HCT116 (cell line): ENCODE measurements around the gene KCNN3. TPM values are rescaled to one million over a fixed set of nuclear protein-coding genes. Genes with fewer than 3 reads are reported as not detected.

ENCODE experiments used
- ATAC-seq: fragments of 200-7000 bp; cut with Tn5 transposase; 2 replicates; pipeline ENCODE4 v1.9.1; 2020; ENCODE audit warnings: mild to moderate bottlenecking, moderate library complexity
- BruUV-seq: library from RNA; stranded (reverse); fragments of 400-500 nt; replicated peaks from 2 replicates; lab custom pipeline; 2021; lab: Mats Ljungman, UMichigan
- CTCF ChIA-PET: fragments of 300-600 bp; sonication (Branson Sonifier 250); formaldehyde crosslinking; loops from one replicate; lab custom pipeline; 2021; ENCODE audit warnings: antibody characterized with exemption; lab: Charles Lee
- POLR2A ChIA-PET: fragments of 300-600, 350-600 bp; sonication (Branson Sonifier 250); formaldehyde crosslinking; loops from one replicate; lab custom pipeline; 2021; ENCODE audit warnings: antibody characterized with exemption; lab: Charles Lee
- RAD21 ChIA-PET, 2 experiments: fragments of 300-600 bp; sonication (Branson Sonifier 250); formaldehyde crosslinking; loops; one replicate each; lab custom pipeline; 2023; ENCODE audit warnings: low total read pairs in 2 of 2; ENCODE audit not compliant: uncharacterized antibody in 2 of 2, unreplicated experiment in 2 of 2, low non-redundant PET in 1 of 2; lab: Charles Lee
- DNase-seq: peaks from one replicate; pipeline ENCODE4 v3.0.0-alpha.2; 2010; ENCODE audit warnings: low read depth, low spot score
- H2AFZ ChIP-seq: fragments of 200-600 bp; shearing (Covaris generic), sonication (generic); 2 replicates; pipeline ENCODE4 v1.6.1; 2017; ENCODE audit warnings: low read depth, mixed run types, mixed read lengths, antibody characterized with exemption, low read length; ENCODE audit not compliant: poor library complexity, severe bottlenecking
- H3K27ac ChIP-seq: 2 replicates; pipeline ENCODE4 v1.5.1; 2012; ENCODE audit warnings: low read depth, low read length
- H3K27me3 ChIP-seq: fragments of 200-600 bp; sonication (generic); 2 replicates; pipeline ENCODE4 v1.6.1; 2016; ENCODE audit warnings: mixed run types, low read length, mixed read lengths; ENCODE audit not compliant: insufficient read depth
- H3K36me3 ChIP-seq, 2 experiments: fragments of 200-500 bp in 1 of 2; fragments of 200-600 bp in 1 of 2; sonication (Bioruptor generic) in 1 of 2; sonication (generic) in 1 of 2; 2 replicates each; pipeline versions ENCODE4 v1.5.1 to v1.6.1; 2014 to 2016; ENCODE audit warnings: low read length in 2 of 2, inconsistent platforms in 1 of 2, mixed read lengths in 1 of 2, mixed run types in 1 of 2; ENCODE audit not compliant: insufficient read depth in 2 of 2, control insufficient read depth in 1 of 2
- H3K4me1 ChIP-seq, 2 experiments: fragments of 200-600 bp in 1 of 2; sonication (generic) in 1 of 2; 2 replicates each; pipeline versions ENCODE4 v1.5.1 to v1.6.1; 2012 to 2017; ENCODE audit warnings: low read length in 2 of 2, inconsistent platforms in 1 of 2, mild to moderate bottlenecking in 1 of 2, mixed read lengths in 1 of 2, mixed run types in 1 of 2, moderate library complexity in 1 of 2; ENCODE audit not compliant: insufficient read depth in 2 of 2, control insufficient read depth in 1 of 2
- H3K4me2 ChIP-seq: fragments of 200-600 bp; sonication (generic); 2 replicates; pipeline ENCODE4 v1.6.1; 2017; ENCODE audit warnings: mixed run types, low read length, mixed read lengths
- H3K4me3 ChIP-seq, 2 experiments: fragments of 200-600 bp in 1 of 2; sonication (generic) in 1 of 2; replicated peaks in 1 of 2; 2 replicates each; pipeline ENCODE4 v1.5.1; 2011 to 2016; ENCODE audit warnings: low read length in 2 of 2, control low read depth in 1 of 2, low read depth in 1 of 2, mild to moderate bottlenecking in 1 of 2, mixed read lengths in 1 of 2, mixed run types in 1 of 2
- H3K79me2 ChIP-seq: fragments of 200-600 bp; sonication (generic); 2 replicates; pipeline ENCODE4 v1.6.1; 2017; ENCODE audit warnings: mild to moderate bottlenecking, mixed run types, low read length, moderate library complexity, mixed read lengths; ENCODE audit not compliant: insufficient read depth
- H3K9ac ChIP-seq: fragments of 200-600 bp; sonication (generic); 2 replicates; pipeline ENCODE4 v1.6.1; 2016; ENCODE audit warnings: low read length, mixed read lengths
- H3K9me2 ChIP-seq: fragments of 200-600 bp; sonication (generic), shearing (Covaris generic); 2 replicates; pipeline ENCODE4 v1.6.1; 2017; ENCODE audit warnings: mixed run types, mild to moderate bottlenecking, moderate library complexity; ENCODE audit not compliant: insufficient read depth
- H3K9me3 ChIP-seq, 2 experiments: fragments of 200-500 bp in 1 of 2; fragments of 200-600 bp in 1 of 2; sonication (Bioruptor generic) in 1 of 2; sonication (generic) in 1 of 2; 2 replicates each; pipeline ENCODE4 v1.6.1; 2014 to 2017; ENCODE audit warnings: low read length in 2 of 2, mixed read lengths in 2 of 2, inconsistent platforms in 1 of 2, low read depth in 1 of 2, mild to moderate bottlenecking in 1 of 2, mixed run types in 1 of 2, moderate library complexity in 1 of 2; ENCODE audit not compliant: control insufficient read depth in 1 of 2, insufficient read depth in 1 of 2
- H4K20me1 ChIP-seq: fragments of 200-600 bp; sonication (generic), shearing (Covaris generic); 2 replicates; pipeline ENCODE4 v1.6.1; 2017; ENCODE audit warnings: mixed run types, mild to moderate bottlenecking, moderate library complexity; ENCODE audit not compliant: insufficient read depth
- ATF3 ChIP-seq: IDR thresholded peaks from 2 replicates; pipeline ENCODE4 v1.6.1; 2012
- CEBPB ChIP-seq: IDR thresholded peaks from 2 replicates; pipeline ENCODE4 v1.6.1; 2012; ENCODE audit warnings: low read depth
- CTCF ChIP-seq, 3 experiments: fragments of 200-600 bp in 1 of 3; sonication (generic) in 1 of 3; IDR thresholded peaks in 2 of 3; conservative IDR thresholded peaks in 1 of 3; 2 replicates each; pipeline ENCODE4 v1.5.1; 2012 to 2017; ENCODE audit warnings: low read depth in 2 of 3, low read length in 2 of 3, antibody characterized with exemption in 1 of 3, borderline replicate concordance in 1 of 3, control low read depth in 1 of 3, mild to moderate bottlenecking in 1 of 3, mixed read lengths in 1 of 3, mixed run types in 1 of 3, moderate library complexity in 1 of 3; ENCODE audit not compliant: insufficient read depth in 1 of 3
- EGR1 ChIP-seq: IDR thresholded peaks from 2 replicates; pipeline ENCODE4 v1.6.1; 2012; ENCODE audit warnings: low read depth
- FOSL1 ChIP-seq: IDR thresholded peaks from 2 replicates; pipeline ENCODE4 v1.6.1; 2012; ENCODE audit warnings: low read depth
- JUND ChIP-seq: IDR thresholded peaks from 2 replicates; pipeline ENCODE4 v1.6.1; 2012
- MAX ChIP-seq: IDR thresholded peaks from 2 replicates; pipeline ENCODE4 v1.6.1; 2012
- REST ChIP-seq: IDR thresholded peaks from 2 replicates; pipeline ENCODE4 v1.6.1; 2012; ENCODE audit warnings: low read depth
- SIN3A ChIP-seq: IDR thresholded peaks from 2 replicates; pipeline ENCODE4 v1.6.1; 2012; ENCODE audit warnings: low read depth
- SRF ChIP-seq: IDR thresholded peaks from 2 replicates; pipeline ENCODE4 v1.6.1; 2012; ENCODE audit warnings: low read depth
- TCF7L2 ChIP-seq: IDR thresholded peaks from 2 replicates; pipeline ENCODE4 v1.7.0; 2011; ENCODE audit warnings: borderline replicate concordance, inconsistent platforms; ENCODE audit not compliant: insufficient read depth, insufficient read length; ENCODE audit errors: extremely low read depth
- YY1 ChIP-seq: IDR thresholded peaks from 2 replicates; pipeline ENCODE4 v1.6.1; 2011; ENCODE audit warnings: low read length, low read depth, moderate library complexity, mild to moderate bottlenecking; ENCODE audit not compliant: insufficient replicate concordance; ENCODE audit errors: extremely low read depth
- ZFX ChIP-seq: fragments of 450-650 bp; IDR thresholded peaks from 2 replicates; pipeline ENCODE4 v1.6.1; 2017
- ZNF274 ChIP-seq: fragments of 200-500 bp; sonication (Bioruptor generic); IDR thresholded peaks from 2 replicates; pipeline ENCODE4 v1.6.1; 2014; ENCODE audit warnings: mild to moderate bottlenecking, low read depth, low read length, inconsistent platforms
- intact Hi-C: fragments of 100-400 bp; cut with micrococcal nuclease; formaldehyde crosslinking; loops from 2 replicates; pipeline ENCODE4 v1.10.0; 2022
- total RNA-seq: library from RNA; stranded (reverse); gene quantifications from one replicate; pipeline ENCODE4 v1.2.1, GENCODE V29; 2021; ENCODE audit not compliant: unreplicated experiment

Gene KCNN3
- total RNA-seq, 1 experiment from 2014 or later, result 1.1 TPM

- POLR2A ChIA-PET, result no interaction called here
Measured at GRCh38 chr1:154845174-154845573, 24.9 kb downstream of the KCNN3 start.

GRCh38 chr1:154844297-154844681, 25.8 kb downstream of the KCNN3 start:
- H3K36me3 ChIP-seq, result no peaks in the 10 kb centered on the region
- no peak for TF ChIP-seq EGR1
- no peak for TF ChIP-seq ZNF274
- no peak for TF ChIP-seq REST
- TF ChIP-seq ATF3, result no peak
- TF ChIP-seq JUND, result no peak
- TF ChIP-seq SIN3A, result no peak
- no peak for TF ChIP-seq CTCF (IDR thresholded peaks at IDR 0.05 in 2 of 3, conservative IDR thresholded peaks at IDR 0.05 in 1 of 3; ENCODE audit: borderline replicate concordance in 1 of 3, insufficient read depth in 1 of 3, low read depth in 2 of 3, low read length in 2 of 3)
- no peak for TF ChIP-seq FOSL1
- TF ChIP-seq MAX, result no peak
- no peak for TF ChIP-seq YY1
- TF ChIP-seq SRF, result no peak
- TF ChIP-seq TCF7L2, result no peak
- TF ChIP-seq ZFX, result no peak
- TF ChIP-seq CEBPB, result no peak
- intact Hi-C loops, result no loop called here
- H3K27ac ChIP-seq, result no peak overlapping the region
- no peak overlapping the region for H3K9ac ChIP-seq
- BruUV-seq, result no TSS peak
- POLR2A ChIA-PET, result no interaction called here
- ATAC-seq (no peak), DNase-seq (no peak)
- H4K20me1 ChIP-seq, result no peaks in the 10 kb centered on the region
- no peaks in the 10 kb centered on the region for H3K27me3 ChIP-seq
- RAD21 ChIA-PET, result no interaction called here
- no peaks in the 10 kb centered on the region for H3K79me2 ChIP-seq
- H3K4me2 ChIP-seq, result no peak overlapping the region
- H3K4me1 ChIP-seq, result no peaks in the 10 kb centered on the region
- CTCF ChIA-PET, result no interaction called here
- no peak overlapping the region for H3K4me3 ChIP-seq
- no peak overlapping the region for H2AFZ ChIP-seq
- no peaks in the 10 kb centered on the region for H3K9me2 ChIP-seq
- no peaks in the 10 kb centered on the region for H3K9me3 ChIP-seq

More at GRCh38 chr1:154845174-154845573, 24.9 kb downstream of the KCNN3 start:
- BruUV-seq, result no TSS peak
- no peaks in the 10 kb centered on the region for H3K9me2 ChIP-seq
- no peak overlapping the region for H3K9ac ChIP-seq
- H3K79me2 ChIP-seq, result no peaks in the 10 kb centered on the region
- H3K4me3 ChIP-seq, result no peak overlapping the region
- ATAC-seq (no peak), DNase-seq (no peak)
- no peak for TF ChIP-seq SRF
- no peaks in the 10 kb centered on the region for H3K36me3 ChIP-seq
- no peaks in the 10 kb centered on the region for H3K27me3 ChIP-seq
- H3K27ac ChIP-seq, result no peak overlapping the region
- ChIA-PET CTCF (interaction anchor here (0.6 kb wide), 1 partner anchor 54 kb away, joined by 3 read pairs; no protein-coding TSS in a partner anchor), RAD21 (no interaction called here)
- H4K20me1 ChIP-seq, result no peaks in the 10 kb centered on the region
- H3K4me2 ChIP-seq, result no peak overlapping the region
- H2AFZ ChIP-seq, result no peak overlapping the region
- intact Hi-C loops, result no loop called here
- no peaks in the 10 kb centered on the region for H3K4me1 ChIP-seq
- H3K9me3 ChIP-seq, result no peaks in the 10 kb centered on the region
